HL-60 (cell line): ENCODE measurements around the gene MARCHF10.

Source experiments
- DNase-seq, 2 experiments: peaks; one replicate each; pipeline ENCODE4 v3.0.0-alpha.2; 2010 to 2020; ENCODE audit warnings: low read depth in 1 of 2, low spot score in 1 of 2
- H3K27ac ChIP-seq: fragments of 250-450 bp; sonication (Bioruptor Pico); replicated peaks from 2 replicates; pipeline ENCODE4 v1.5.1; 2020; ENCODE audit warnings: mild to moderate bottlenecking, moderate library complexity
- H3K27me3 ChIP-seq: fragments of 250-450 bp; sonication (Bioruptor Pico); 2 replicates; pipeline ENCODE4 v1.5.1; 2021; ENCODE audit warnings: mild to moderate bottlenecking, moderate library complexity; ENCODE audit not compliant: insufficient read depth, poor library complexity, severe bottlenecking
- H3K4me3 ChIP-seq: replicated peaks from 2 replicates; pipeline ENCODE4 v1.5.1; 2011; ENCODE audit warnings: mild to moderate bottlenecking, control low read depth, low read length; ENCODE audit not compliant: insufficient read depth
- CTCF ChIP-seq: IDR thresholded peaks from one replicate; pipeline ENCODE4 v1.5.1; 2011; ENCODE audit warnings: low read length, control low read depth, inconsistent platforms; ENCODE audit not compliant: insufficient read depth
- GABPA ChIP-seq: IDR thresholded peaks from 2 replicates; pipeline ENCODE4 v1.6.1; 2012; ENCODE audit warnings: low read depth
- POLR2AphosphoS5 ChIP-seq: IDR thresholded peaks from 2 replicates; pipeline ENCODE4 v1.6.1; 2012; ENCODE audit warnings: low read depth
- REST ChIP-seq: IDR thresholded peaks from 2 replicates; pipeline ENCODE4 v1.6.1; 2012; ENCODE audit warnings: low read depth; ENCODE audit not compliant: insufficient replicate concordance
- SPI1 ChIP-seq: IDR thresholded peaks from 2 replicates; pipeline ENCODE4 v1.6.1; 2012; ENCODE audit warnings: low read depth, mild to moderate bottlenecking, borderline replicate concordance

The MARCHF10 gene

GRCh38 chr17:62718429-62718828 lies 89.7 kb downstream of the MARCHF10 start:
- Histone ChIP-seq H3K27me3 (no peaks in the 10 kb centered on the region), H3K27ac (no peak overlapping the region), H3K4me3 (no peak overlapping the region)
- DNase-seq: no peak
- TF ChIP-seq SPI1 (no peak), POLR2AphosphoS5 (no peak), GABPA (no peak), CTCF (no peak), REST (no peak)

GRCh38 chr17:62717889-62718288 lies 90.2 kb downstream of the MARCHF10 start:
- no peaks in the 10 kb centered on the region for H3K27me3 ChIP-seq
- no peak overlapping the region for H3K27ac ChIP-seq
- no peak for DNase-seq
- no peak for TF ChIP-seq POLR2AphosphoS5
- no peak for TF ChIP-seq GABPA
- no peak for TF ChIP-seq SPI1
- no peak for TF ChIP-seq CTCF
- no peak for TF ChIP-seq REST
- H3K4me3 ChIP-seq: no peak overlapping the region

GRCh38 chr17:62717589-62717855 lies 90.6 kb downstream of the MARCHF10 start:
- Histone ChIP-seq H3K4me3 (no peak overlapping the region), H3K27ac (no peak overlapping the region), H3K27me3 (no peaks in the 10 kb centered on the region)
- TF ChIP-seq CTCF: no peak
- no peak for TF ChIP-seq POLR2AphosphoS5
- TF ChIP-seq SPI1: no peak
- TF ChIP-seq GABPA: no peak
- no peak for TF ChIP-seq REST
- DNase-seq: no peak
